Immature natural killer cell (primary cell): Measurements from ENCODE around the gene ICA1L. TPM values are rescaled to one million over a fixed set of nuclear protein-coding genes. Genes with fewer than 3 reads are reported as not detected.
"Not testable (repeated sequence)": the region's sequence is repeated elsewhere in the genome, so short reads cannot be mapped to it uniquely, and the experiment has no call there.

Source experiments
- DNase-seq, 3 donors: peaks; one replicate each; pipeline ENCODE4 v3.0.0; 2022; ENCODE audit warnings: mixed read lengths in 1 of 3
- H3K27ac Mint-ChIP-seq, 6 donors: one replicate each; pipeline ENCODE4 v1.8.0; 2020; ENCODE audit warnings: mixed read lengths in 6 of 6, mild to moderate bottlenecking in 5 of 6, inconsistent platforms in 4 of 6, moderate library complexity in 3 of 6
- H3K27me3 Mint-ChIP-seq, 3 donors: one replicate each; pipeline ENCODE4 v1.8.0; 2020 to 2021; ENCODE audit warnings: low read depth in 3 of 3, mild to moderate bottlenecking in 3 of 3, mixed read lengths in 3 of 3, moderate library complexity in 3 of 3, inconsistent platforms in 1 of 3
- H3K36me3 Mint-ChIP-seq, 3 donors: one replicate each; pipeline ENCODE4 v1.8.0; 2020; ENCODE audit warnings: mixed read lengths in 3 of 3, inconsistent platforms in 2 of 3, mild to moderate bottlenecking in 2 of 3
- H3K4me1 Mint-ChIP-seq, 2 donors: one replicate each; pipeline ENCODE4 v1.8.0; 2020; ENCODE audit warnings: inconsistent platforms in 2 of 2, mild to moderate bottlenecking in 2 of 2, mixed read lengths in 2 of 2, moderate library complexity in 1 of 2
- H3K4me3 Mint-ChIP-seq, 5 donors: one replicate each; pipeline ENCODE4 v1.8.0; 2020; ENCODE audit warnings: mild to moderate bottlenecking in 5 of 5, mixed read lengths in 5 of 5, inconsistent platforms in 3 of 5, moderate library complexity in 3 of 5
- H3K9me3 Mint-ChIP-seq, 6 donors: one replicate each; pipeline ENCODE4 v1.8.0; 2020; ENCODE audit warnings: mild to moderate bottlenecking in 6 of 6, mixed read lengths in 6 of 6, inconsistent platforms in 4 of 6, moderate library complexity in 3 of 6
- polyA plus RNA-seq, 3 donors: library from polyadenylated mRNA; unstranded; fragments of 300-500 nt; fragmentation: Illumina TruSeq; gene quantifications; one replicate each; pipeline ENCODE4 v1.2.3, GENCODE V29; 2021

Gene ICA1L
- polyA plus RNA-seq, 3 donors from 2014 or later, result 4.6 to 4.9 (median 4.7) TPM

- no peaks in the 10 kb centered on the region for H3K27me3 Mint-ChIP-seq
- no peak for DNase-seq
- peaks cover 9 to 20% (median 19%) of the 10 kb centered on the region in 3 donors for H3K36me3 Mint-ChIP-seq
- H3K4me1 Mint-ChIP-seq, result no peaks in the 10 kb centered on the region
- no peaks in the 10 kb centered on the region for H3K9me3 Mint-ChIP-seq
- no peak overlapping the region for H3K4me3 Mint-ChIP-seq
- H3K27ac Mint-ChIP-seq, result no peak overlapping the region
These were observed 10.0 kb upstream of the ICA1L start for GRCh38 chr2:202881570-202881969.

- H3K27ac Mint-ChIP-seq, result no peak overlapping the region
- no peaks in the 10 kb centered on the region for H3K9me3 Mint-ChIP-seq
- H3K36me3 Mint-ChIP-seq, result peaks cover 2 to 4% (median 4%) of the 10 kb centered on the region in 3 donors
These were observed 6.1 kb upstream of the ICA1L start for GRCh38 chr2:202877699-202878098.

GRCh38 chr2:202870431-202871299, 901 bp downstream of the ICA1L start:
- H3K4me1 Mint-ChIP-seq, result peaks cover 12 to 17% of the 10 kb centered on the region in 2 donors
- no peaks in the 10 kb centered on the region for H3K9me3 Mint-ChIP-seq
- peak; percentile 41 to 48 (median 43) for DNase-seq
- H3K4me3 Mint-ChIP-seq, result peak overlapping the region; percentile 88 to 97 (median 95)
- no peaks in the 10 kb centered on the region for H3K36me3 Mint-ChIP-seq
- H3K27ac Mint-ChIP-seq, result peak overlapping the region; percentile 84 to 91 (median 87)
- H3K27me3 Mint-ChIP-seq, result peaks cover 0 to 6% (median 2%) of the 10 kb centered on the region in 3 donors

More at GRCh38 chr2:202877699-202878098, 6.1 kb upstream of the ICA1L start:
- Mint-ChIP-seq H3K27me3 (peaks cover 0 to 4% (median 2%) of the 10 kb centered on the region in 3 donors), H3K4me3 (no peak overlapping the region), H3K4me1 (no peaks in the 10 kb centered on the region)
- DNase-seq, result no peak

- peaks cover 7 to 8% of the 10 kb centered on the region in 2 donors for H3K4me1 Mint-ChIP-seq
- H3K9me3 Mint-ChIP-seq, result no peaks in the 10 kb centered on the region
These were observed 9.6 kb downstream of the ICA1L start for GRCh38 chr2:202861987-202862386.

GRCh38 chr2:202858601-202859000, 13.0 kb downstream of the ICA1L start:
- DNase-seq, result no peak
- Mint-ChIP-seq H3K27ac (no peak overlapping the region), H3K36me3 (peaks cover 0 to 6% (median 0%) of the 10 kb centered on the region in 3 donors), H3K27me3 (peaks cover 0 to 8% (median 0%) of the 10 kb centered on the region in 3 donors), H3K4me1 (peaks cover 7 to 8% of the 10 kb centered on the region in 2 donors), H3K4me3 (no peak overlapping the region), H3K9me3 (no peaks in the 10 kb centered on the region)

More at GRCh38 chr2:202861987-202862386, 9.6 kb downstream of the ICA1L start:
- peak overlapping the region in 2 of 6 donors; percentile 42 to 58 for H3K27ac Mint-ChIP-seq
- DNase-seq, result no peak
- H3K36me3 Mint-ChIP-seq, result peaks cover 0 to 6% (median 0%) of the 10 kb centered on the region in 3 donors
- H3K4me3 Mint-ChIP-seq, result peak overlapping the region in 2 of 5 donors; percentile 15 to 69
- H3K27me3 Mint-ChIP-seq, result peaks cover 0 to 7% (median 0%) of the 10 kb centered on the region in 3 donors

GRCh38 chr2:202849343-202849742, 22.2 kb downstream of the ICA1L start:
- H3K27me3 Mint-ChIP-seq, H3K4me3 Mint-ChIP-seq: not testable (repeated sequence)

GRCh38 chr2:202848813-202849212, 22.8 kb downstream of the ICA1L start:
- Mint-ChIP-seq H3K36me3 (peaks cover 0 to 4% (median 2%) of the 10 kb centered on the region in 3 donors), H3K27ac (peak overlapping the region in 1 of 6 donors; percentile 49), H3K9me3 (peaks cover 0 to 1% (median 0%) of the 10 kb centered on the region in 6 donors), H3K27me3 (peaks cover 0 to 3% (median 2%) of the 10 kb centered on the region in 3 donors), H3K4me3 (peak overlapping the region in 1 of 5 donors; percentile 27), H3K4me1 (peaks cover 0 to 5% of the 10 kb centered on the region in 2 donors)
- DNase-seq, result no peak

More at GRCh38 chr2:202849343-202849742, 22.2 kb downstream of the ICA1L start:
- H3K36me3 Mint-ChIP-seq, H3K4me1 Mint-ChIP-seq, DNase-seq, H3K9me3 Mint-ChIP-seq: not testable (repeated sequence)
- peak overlapping the region in 2 of 6 donors; percentile 34 to 49 for H3K27ac Mint-ChIP-seq

- no peak overlapping the region for H3K27ac Mint-ChIP-seq
- DNase-seq, result no peak
- peaks cover 0 to 3% (median 2%) of the 10 kb centered on the region in 3 donors for H3K27me3 Mint-ChIP-seq
- H3K4me3 Mint-ChIP-seq, result no peak overlapping the region
- peaks cover 3 to 10% (median 7%) of the 10 kb centered on the region in 3 donors for H3K36me3 Mint-ChIP-seq
- peaks cover 0 to 5% of the 10 kb centered on the region in 2 donors for H3K4me1 Mint-ChIP-seq
- peaks cover 0 to 4% (median 3%) of the 10 kb centered on the region in 6 donors for H3K9me3 Mint-ChIP-seq
These were observed 23.7 kb downstream of the ICA1L start for GRCh38 chr2:202847693-202848524.

GRCh38 chr2:202844656-202845055, 26.9 kb downstream of the ICA1L start:
- Mint-ChIP-seq H3K4me3 (no peak overlapping the region), H3K27ac (no peak overlapping the region), H3K36me3 (peaks cover 10 to 15% (median 11%) of the 10 kb centered on the region in 3 donors), H3K27me3 (peaks cover 0 to 3% (median 2%) of the 10 kb centered on the region in 3 donors), H3K4me1 (peaks cover 0 to 5% of the 10 kb centered on the region in 2 donors), H3K9me3 (peaks cover 2 to 13% (median 10%) of the 10 kb centered on the region in 6 donors)
- no peak for DNase-seq

GRCh38 chr2:202842690-202843089, 28.9 kb downstream of the ICA1L start:
- no peak for DNase-seq
- H3K36me3 Mint-ChIP-seq, result peaks cover 10 to 15% (median 11%) of the 10 kb centered on the region in 3 donors
- no peak overlapping the region for H3K27ac Mint-ChIP-seq
- H3K4me3 Mint-ChIP-seq, result no peak overlapping the region
- peaks cover 0 to 3% (median 1%) of the 10 kb centered on the region in 3 donors for H3K27me3 Mint-ChIP-seq
- H3K4me1 Mint-ChIP-seq, result no peaks in the 10 kb centered on the region
- peaks cover 2 to 13% (median 10%) of the 10 kb centered on the region in 6 donors for H3K9me3 Mint-ChIP-seq

GRCh38 chr2:202841090-202841867, 30.3 kb downstream of the ICA1L start:
- no peak for DNase-seq
- Mint-ChIP-seq H3K4me3 (no peak overlapping the region), H3K27me3 (peaks cover 0 to 2% (median 1%) of the 10 kb centered on the region in 3 donors), H3K27ac (no peak overlapping the region), H3K4me1 (no peaks in the 10 kb centered on the region), H3K9me3 (peaks cover 2 to 13% (median 10%) of the 10 kb centered on the region in 6 donors), H3K36me3 (peaks cover 10 to 15% (median 11%) of the 10 kb centered on the region in 3 donors)

- DNase-seq, result peak; percentile 53 to 66 (median 53)
- Mint-ChIP-seq H3K27ac (peak overlapping the region in 1 of 6 donors; percentile 20), H3K4me3 (peak overlapping the region in 3 of 5 donors; percentile 1 to 64 (median 51)), H3K36me3 (peaks cover 0 to 5% (median 0%) of the 10 kb centered on the region in 3 donors), H3K27me3 (peaks cover 0 to 1% (median 1%) of the 10 kb centered on the region in 3 donors), H3K9me3 (no peaks in the 10 kb centered on the region), H3K4me1 (peaks cover 9% of the 10 kb centered on the region in 2 donors)
These were observed 40.0 kb downstream of the ICA1L start for GRCh38 chr2:202831242-202832220.
